C4-2B (cell line): ENCODE data around the gene LRRC58.
"Not testable (repeated sequence)": the region's sequence is repeated elsewhere in the genome, so short reads cannot be mapped to it uniquely, and the experiment has no call there.

Experiments used
- H3K27ac ChIP-seq: fragments of 450-650 bp; 2 replicates; pipeline ENCODE4 v1.5.1; 2017
- CTCF ChIP-seq: fragments of 450-650 bp; conservative IDR thresholded peaks from 2 replicates; pipeline ENCODE4 v1.5.1; 2017; ENCODE audit warnings: mild to moderate bottlenecking
- ZFX ChIP-seq: fragments of 450-650 bp; IDR thresholded peaks from 2 replicates; pipeline ENCODE4 v1.6.1; 2017

Gene LRRC58

GRCh38 chr3:120348991-120349854 is at the start of gene LRRC58:
Gene LRRC58 (minus strand): TSS chr3:120349354. CDS start chr3:120349243, 111 bp downstream.
- TF ChIP-seq CTCF (peak; percentile 66), ZFX (peak; percentile 99)
- H3K27ac ChIP-seq, result peak within 1 kb of the TSS; percentile 97

- H3K27ac ChIP-seq, result no peak overlapping the region
- no peak for TF ChIP-seq ZFX
These were observed 47.3 kb upstream of the LRRC58 start for GRCh38 chr3:120396469-120396868.

GRCh38 chr3:120394347-120394746 is 45.2 kb upstream of the LRRC58 start:
- H3K27ac ChIP-seq, result no peak overlapping the region; the same call in 1 of the 2 replicates
- no peak for TF ChIP-seq CTCF
- TF ChIP-seq ZFX, result no peak

- no peak overlapping the region for H3K27ac ChIP-seq
- no peak for TF ChIP-seq ZFX
- TF ChIP-seq CTCF, result no peak
These were observed 44.6 kb upstream of the LRRC58 start for GRCh38 chr3:120393761-120394160.

GRCh38 chr3:120393243-120393642 is 44.1 kb upstream of the LRRC58 start:
- TF ChIP-seq CTCF, result no peak
- no peak overlapping the region for H3K27ac ChIP-seq

GRCh38 chr3:120382941-120383447 is 33.8 kb upstream of the LRRC58 start:
- TF ChIP-seq ZFX, result no peak
- no peak for TF ChIP-seq CTCF
- H3K27ac ChIP-seq, result no peak overlapping the region

GRCh38 chr3:120381503-120381902 is 32.3 kb upstream of the LRRC58 start:
- no peak overlapping the region for H3K27ac ChIP-seq
- TF ChIP-seq CTCF, result no peak
- TF ChIP-seq ZFX, result no peak

GRCh38 chr3:120377948-120378347 is 28.8 kb upstream of the LRRC58 start:
- not testable (repeated sequence) for H3K27ac ChIP-seq
